GM18909 (cell line): ENCODE measurements around the gene CRYGB.
"Not testable (repeated sequence)": the region's sequence is repeated elsewhere in the genome, so short reads cannot be mapped to it uniquely, and the experiment has no call there.

Experiments used
- ATAC-seq: cut with Tn5 transposase; IDR thresholded peaks from one replicate; pipeline ENCODE4 v1.9.1; 2021; ENCODE audit warnings: mild to moderate bottlenecking; ENCODE audit not compliant: unreplicated experiment, poor library complexity

Gene CRYGB

GRCh38 chr2:208122248-208122647, 23.7 kb downstream of the CRYGB start:
- no peak for ATAC-seq

GRCh38 chr2:208118918-208119317, 27.0 kb downstream of the CRYGB start:
- no peak for ATAC-seq

GRCh38 chr2:208117390-208117789, 28.6 kb downstream of the CRYGB start:
- ATAC-seq = not testable (repeated sequence)

DNA sequence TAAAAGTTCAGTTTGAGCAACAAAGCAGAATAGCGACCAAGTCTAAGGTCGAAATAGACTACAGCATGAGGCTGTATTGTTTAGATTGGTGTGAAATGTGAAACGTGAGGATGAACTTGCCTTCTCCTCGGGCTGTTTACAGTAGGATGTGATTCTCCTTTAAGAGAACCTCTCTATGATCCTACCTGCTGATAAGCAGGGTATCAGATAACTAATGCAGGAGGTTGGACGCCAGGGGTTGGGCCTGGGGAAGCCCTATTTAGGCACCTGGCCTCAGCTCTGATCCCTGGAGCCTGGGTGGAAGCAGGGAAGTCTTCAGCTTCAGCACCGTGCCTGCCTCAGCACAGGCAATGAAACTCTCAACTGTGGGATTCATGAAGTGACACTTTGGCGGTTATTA, 33.0 kb downstream of the CRYGB start:
- ATAC-seq = no peak

DNA sequence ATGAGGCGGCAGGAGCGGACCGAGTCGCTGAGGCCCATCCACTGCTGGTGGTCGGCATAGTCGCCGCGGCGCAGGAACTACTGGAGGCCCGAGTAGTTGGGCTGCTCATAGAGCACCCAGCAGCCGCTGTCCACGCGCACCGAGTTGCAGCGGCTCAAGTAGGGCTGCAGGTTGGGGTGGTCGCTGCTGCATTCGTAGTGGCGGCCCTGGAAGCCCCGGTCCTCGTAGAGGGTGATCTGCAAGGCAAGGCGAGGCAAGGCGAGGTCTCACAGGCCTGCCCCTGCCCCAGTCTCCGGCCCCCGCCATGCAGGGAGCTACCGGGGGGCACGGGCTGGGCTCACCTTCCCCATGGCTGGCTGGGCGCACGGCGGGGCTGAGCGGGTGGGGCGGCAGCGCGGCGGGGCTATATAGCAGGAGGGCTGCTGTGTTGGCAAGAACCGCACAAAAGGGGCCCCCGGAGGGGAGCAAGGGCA, 33.6 kb downstream of the CRYGB start:
- not testable (repeated sequence) for ATAC-seq

GRCh38 chr2:208103616-208104015, 42.3 kb downstream of the CRYGB start:
- ATAC-seq = no peak

DNA sequence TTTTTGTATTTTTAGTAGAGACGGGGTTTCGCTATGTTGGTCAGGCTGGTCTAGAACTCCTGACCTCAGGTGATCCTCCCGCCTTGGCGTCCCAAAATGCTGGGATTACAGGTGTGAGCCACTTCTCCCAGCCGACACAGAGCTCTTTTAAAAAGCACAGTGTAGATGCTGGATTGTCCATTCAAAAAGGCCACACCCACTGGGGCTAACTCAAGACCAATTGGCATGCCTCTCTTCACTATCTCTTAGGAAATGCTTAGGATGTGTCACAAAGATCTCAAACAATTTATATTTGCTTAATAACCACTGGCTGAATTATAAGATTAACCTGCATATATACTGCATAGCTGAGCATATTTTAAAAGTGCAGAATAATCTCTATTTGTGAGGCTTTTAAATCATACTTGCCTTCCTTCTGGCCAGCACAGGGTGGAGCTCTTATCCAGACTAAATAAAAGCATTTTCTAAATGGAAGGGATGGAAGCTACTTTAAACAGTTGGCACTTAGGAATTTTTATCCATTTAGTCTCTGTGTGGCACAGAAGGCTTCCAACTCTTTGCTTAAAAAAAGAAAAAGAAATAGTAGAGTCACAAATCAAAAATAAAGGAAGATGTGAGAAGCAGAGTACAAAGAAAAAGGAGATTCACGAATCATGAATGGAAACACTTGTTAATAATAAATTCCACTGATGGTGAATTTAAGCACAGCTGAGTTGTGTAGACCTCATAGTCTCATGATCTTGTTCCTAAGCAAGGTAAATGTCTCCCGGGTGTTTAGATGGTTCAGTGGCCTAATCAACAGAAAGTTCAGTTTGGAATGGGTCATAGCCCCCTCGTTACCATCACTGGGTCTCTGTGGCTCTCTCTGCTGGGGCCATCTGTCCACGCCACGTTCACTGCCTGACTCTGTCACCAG, 44.0 kb downstream of the CRYGB start:
- no peak for ATAC-seq

DNA sequence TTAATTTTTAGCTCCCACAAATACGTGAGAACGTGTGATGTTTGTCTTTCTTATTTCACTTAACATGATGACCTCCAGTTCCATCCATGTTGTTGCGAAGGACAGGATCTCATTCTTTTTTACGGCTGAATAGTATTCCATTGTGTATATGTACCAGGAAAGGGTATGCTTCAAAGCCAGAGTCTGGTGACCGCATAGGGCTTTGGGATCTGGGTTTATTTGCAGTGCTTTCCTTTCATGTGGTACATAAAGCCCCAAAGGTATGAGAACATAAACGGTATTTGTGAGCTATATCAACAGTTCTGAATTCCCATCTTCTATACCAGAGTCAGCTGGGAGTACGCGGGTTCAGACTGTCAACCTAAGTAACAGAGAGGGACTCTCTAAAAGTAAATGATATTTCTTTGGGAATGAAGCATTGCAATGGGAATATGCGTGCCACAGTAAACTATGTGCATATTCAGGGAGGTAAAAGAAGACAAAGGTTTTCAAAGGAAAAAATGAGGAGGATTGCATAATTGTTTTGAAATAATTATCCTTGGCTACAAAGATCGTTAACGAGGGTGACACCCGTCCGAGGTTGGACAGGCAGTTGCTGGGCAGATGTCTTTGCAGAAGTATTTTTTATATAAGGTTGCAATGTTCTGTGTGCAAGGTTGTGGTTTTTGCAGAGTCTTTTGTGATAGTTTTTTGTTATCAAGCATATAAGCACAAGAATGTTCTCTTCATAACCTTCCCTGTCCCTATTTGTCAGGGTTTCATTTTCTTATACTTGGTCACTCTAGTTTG, 46.1 kb downstream of the CRYGB start:
- ATAC-seq = no peak

DNA sequence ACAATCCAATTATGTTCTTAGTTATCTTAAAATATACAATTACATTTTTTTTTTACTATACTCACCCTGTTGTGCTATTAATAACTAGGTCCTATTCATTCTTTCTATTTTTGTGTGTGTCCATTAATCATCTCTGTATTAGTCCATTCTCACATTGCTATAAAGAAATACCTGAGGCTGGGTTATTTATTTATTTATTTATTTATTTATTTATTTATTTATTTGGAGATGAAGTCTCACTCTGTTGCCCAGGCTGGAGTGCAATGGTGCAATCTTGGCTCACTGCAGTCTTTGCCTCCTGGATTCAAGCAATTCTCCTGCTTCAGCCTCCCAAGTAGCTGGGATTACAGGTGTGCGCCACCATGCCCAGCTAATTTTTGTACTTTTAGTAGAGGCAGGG, 47.3 kb downstream of the CRYGB start:
- ATAC-seq = not testable (repeated sequence)

GRCh38 chr2:208098267-208098666, 47.7 kb downstream of the CRYGB start:
- ATAC-seq = no peak

- ATAC-seq = no peak
These were observed 48.2 kb downstream of the CRYGB start for GRCh38 chr2:208097801-208098200.

GRCh38 chr2:208097313-208097712, 48.6 kb downstream of the CRYGB start:
- ATAC-seq = no peak

GRCh38 chr2:208096080-208096479, 49.9 kb downstream of the CRYGB start:
- ATAC-seq = no peak

- ATAC-seq = no peak
These were observed 52.8 kb downstream of the CRYGB start for GRCh38 chr2:208093128-208093527.
